Measurements from ENCODE around the gene DNAJC15. TPM values are rescaled to one million over a fixed set of nuclear protein-coding genes. Genes with fewer than 3 reads are reported as not detected.
A peak's percentile ranks its signal among the peaks of the same experiment; 100 is the strongest.

DNAJC15 gene
- total RNA-seq, 4 donors from 2014 or later = 1.6 to 8.4 (median 4.1) TPM

DNA sequence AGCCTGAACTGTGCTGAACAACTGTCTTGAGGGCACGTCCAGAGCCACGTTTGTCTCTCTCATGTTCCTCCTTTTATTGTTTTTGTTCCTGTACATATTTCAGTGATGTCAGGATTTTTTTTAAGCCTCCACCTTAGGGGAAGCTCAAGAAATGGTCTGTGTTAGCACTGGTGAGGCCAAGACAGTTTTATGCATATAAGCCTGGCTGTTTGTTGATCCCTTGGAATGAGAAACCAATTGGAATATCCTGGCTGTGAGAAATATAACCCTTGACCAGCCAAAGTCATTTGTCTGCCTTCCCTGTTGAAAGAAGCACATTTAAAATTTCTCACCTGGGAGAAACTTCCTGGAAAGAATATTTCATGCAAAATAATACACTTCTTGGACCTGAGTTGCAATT is 115.8 kb downstream of the DNAJC15 start:
- no peak overlapping the region for H3K4me3 ChIP-seq (ENCODE audit: low read depth, poor library complexity, severe bottlenecking)
- no peak for TF ChIP-seq POLR2A (IDR thresholded peaks at IDR 0.05)
- TF ChIP-seq, protein P1, sequence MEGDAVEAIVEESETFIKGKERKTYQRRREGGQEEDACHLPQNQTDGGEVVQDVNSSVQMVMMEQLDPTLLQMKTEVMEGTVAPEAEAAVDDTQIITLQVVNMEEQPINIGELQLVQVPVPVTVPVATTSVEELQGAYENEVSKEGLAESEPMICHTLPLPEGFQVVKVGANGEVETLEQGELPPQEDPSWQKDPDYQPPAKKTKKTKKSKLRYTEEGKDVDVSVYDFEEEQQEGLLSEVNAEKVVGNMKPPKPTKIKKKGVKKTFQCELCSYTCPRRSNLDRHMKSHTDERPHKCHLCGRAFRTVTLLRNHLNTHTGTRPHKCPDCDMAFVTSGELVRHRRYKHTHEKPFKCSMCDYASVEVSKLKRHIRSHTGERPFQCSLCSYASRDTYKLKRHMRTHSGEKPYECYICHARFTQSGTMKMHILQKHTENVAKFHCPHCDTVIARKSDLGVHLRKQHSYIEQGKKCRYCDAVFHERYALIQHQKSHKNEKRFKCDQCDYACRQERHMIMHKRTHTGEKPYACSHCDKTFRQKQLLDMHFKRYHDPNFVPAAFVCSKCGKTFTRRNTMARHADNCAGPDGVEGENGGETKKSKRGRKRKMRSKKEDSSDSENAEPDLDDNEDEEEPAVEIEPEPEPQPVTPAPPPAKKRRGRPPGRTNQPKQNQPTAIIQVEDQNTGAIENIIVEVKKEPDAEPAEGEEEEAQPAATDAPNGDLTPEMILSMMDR (IDR thresholded peaks at IDR 0.05) = no peak
- no peak for DNase-seq (ENCODE audit: low spot score in 2 of 2)
- intact Hi-C loops (cut with DNase I; ENCODE audit: low total_unique reads) = no loop called here
- 36 to 46% methylated on average over 2 of the region's 2 CpGs for WGBS, 2 donors

- 67 to 88% methylated on average over 2 of the region's 2 CpGs for WGBS, 2 donors
- no peak for TF ChIP-seq POLR2A (IDR thresholded peaks at IDR 0.05)
- TF ChIP-seq, protein P1 (IDR thresholded peaks at IDR 0.05) = no peak
- no peak for DNase-seq (ENCODE audit: low spot score in 2 of 2)
- intact Hi-C loops (cut with DNase I; ENCODE audit: low total_unique reads) = no loop called here
- H3K4me3 ChIP-seq (ENCODE audit: low read depth, poor library complexity, severe bottlenecking) = no peak overlapping the region
These were observed 116.5 kb downstream of the DNAJC15 start for GRCh38 chr13:43139921-43140320.

DNA sequence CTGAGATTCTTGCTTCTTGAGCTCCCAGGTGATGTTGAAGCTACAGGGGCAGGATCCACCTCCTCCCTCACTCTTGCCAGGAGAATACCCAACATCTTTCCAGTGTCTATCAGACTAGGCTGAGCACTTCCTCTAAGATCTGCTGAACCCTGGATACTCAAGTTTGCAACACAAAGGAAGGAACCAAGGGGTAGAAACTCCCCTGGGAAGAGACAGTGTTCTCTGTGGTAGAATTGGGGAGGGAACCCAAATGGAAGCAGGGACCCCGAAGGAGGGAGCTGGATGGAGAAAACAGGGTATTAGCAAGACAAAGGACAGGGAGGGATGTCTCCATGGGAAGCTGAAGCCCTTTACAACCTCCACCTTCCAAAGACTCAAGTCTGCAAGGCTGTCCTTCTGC is 117.6 kb downstream of the DNAJC15 start:
- TF ChIP-seq, protein P1 (IDR thresholded peaks at IDR 0.05) = no peak
- TF ChIP-seq POLR2A (IDR thresholded peaks at IDR 0.05) = no peak
- DNase-seq (ENCODE audit: low spot score in 2 of 2) = no peak
- H3K4me3 ChIP-seq (ENCODE audit: low read depth, poor library complexity, severe bottlenecking) = no peak overlapping the region
- WGBS, 2 donors = 39 to 48% methylated on average over 1 of the region's 1 CpG
- intact Hi-C loops (cut with DNase I; ENCODE audit: low total_unique reads) = no loop called here

- TF ChIP-seq POLR2A (IDR thresholded peaks at IDR 0.05) = no peak
- TF ChIP-seq, protein P1 (IDR thresholded peaks at IDR 0.05) = no peak
- intact Hi-C loops (cut with DNase I; ENCODE audit: low total_unique reads) = no loop called here
- H3K4me3 ChIP-seq (ENCODE audit: low read depth, poor library complexity, severe bottlenecking) = no peak overlapping the region
- 82 to 90% methylated on average over 4 of the region's 4 CpGs for WGBS, 2 donors
- peak in 1 of 2 donors; percentile 32 for DNase-seq (ENCODE audit: low spot score in 2 of 2)
These were observed 118.3 kb downstream of the DNAJC15 start for GRCh38 chr13:43141685-43142084.

- intact Hi-C loops (cut with DNase I; ENCODE audit: low total_unique reads) = no loop called here
- whole genome bisulfite sequencing, 2 donors = 60 to 63% methylated on average over 3 of the region's 3 CpGs
- TF ChIP-seq POLR2A (IDR thresholded peaks at IDR 0.05) = no peak
- TF ChIP-seq, protein P1 (IDR thresholded peaks at IDR 0.05) = no peak
- no peak for DNase-seq (ENCODE audit: low spot score in 2 of 2)
- H3K4me3 ChIP-seq (ENCODE audit: low read depth, poor library complexity, severe bottlenecking) = no peak overlapping the region
These were observed 120.2 kb downstream of the DNAJC15 start for GRCh38 chr13:43143591-43143990.

GRCh38 chr13:43145534-43146196 is 122.3 kb downstream of the DNAJC15 start:
- intact Hi-C loops (cut with DNase I; ENCODE audit: low total_unique reads) = no loop called here
- H3K4me3 ChIP-seq (ENCODE audit: low read depth, poor library complexity, severe bottlenecking) = no peak overlapping the region
- TF ChIP-seq POLR2A (IDR thresholded peaks at IDR 0.05) = no peak
- TF ChIP-seq, protein P1 (IDR thresholded peaks at IDR 0.05) = no peak
- DNase-seq (ENCODE audit: low spot score in 2 of 2) = peak in 1 of 2 donors; percentile 23
- WGBS, 2 donors = 69 to 73% methylated on average over 8 of the region's 8 CpGs

All from lower leg skin (tissue), 4 donors.